ENCODE results near the gene COL1A2.

The COL1A2 gene

DNA sequence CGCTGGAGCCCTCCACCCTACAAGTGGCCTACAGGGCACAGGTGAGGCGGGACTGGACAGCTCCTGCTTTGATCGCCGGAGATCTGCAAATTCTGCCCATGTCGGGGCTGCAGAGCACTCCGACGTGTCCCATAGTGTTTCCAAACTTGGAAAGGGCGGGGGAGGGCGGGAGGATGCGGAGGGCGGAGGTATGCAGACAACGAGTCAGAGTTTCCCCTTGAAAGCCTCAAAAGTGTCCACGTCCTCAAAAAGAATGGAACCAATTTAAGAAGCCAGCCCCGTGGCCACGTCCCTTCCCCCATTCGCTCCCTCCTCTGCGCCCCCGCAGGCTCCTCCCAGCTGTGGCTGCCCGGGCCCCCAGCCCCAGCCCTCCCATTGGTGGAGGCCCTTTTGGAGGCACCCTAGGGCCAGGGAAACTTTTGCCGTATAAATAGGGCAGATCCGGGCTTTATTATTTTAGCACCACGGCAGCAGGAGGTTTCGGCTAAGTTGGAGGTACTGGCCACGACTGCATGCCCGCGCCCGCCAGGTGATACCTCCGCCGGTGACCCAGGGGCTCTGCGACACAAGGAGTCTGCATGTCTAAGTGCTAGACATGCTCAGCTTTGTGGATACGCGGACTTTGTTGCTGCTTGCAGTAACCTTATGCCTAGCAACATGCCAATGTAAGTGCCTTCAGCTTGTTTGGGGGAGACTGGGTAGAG, at the start of gene COL1A2:
TSS of gene COL1A2 (plus strand) at position 459 of the 704 bp plus-strand sequence. CDS start at position 596, 137 bp downstream.
- peak within 1 kb of the TSS; percentile 90 for H3K27ac ChIP-seq

DNA sequence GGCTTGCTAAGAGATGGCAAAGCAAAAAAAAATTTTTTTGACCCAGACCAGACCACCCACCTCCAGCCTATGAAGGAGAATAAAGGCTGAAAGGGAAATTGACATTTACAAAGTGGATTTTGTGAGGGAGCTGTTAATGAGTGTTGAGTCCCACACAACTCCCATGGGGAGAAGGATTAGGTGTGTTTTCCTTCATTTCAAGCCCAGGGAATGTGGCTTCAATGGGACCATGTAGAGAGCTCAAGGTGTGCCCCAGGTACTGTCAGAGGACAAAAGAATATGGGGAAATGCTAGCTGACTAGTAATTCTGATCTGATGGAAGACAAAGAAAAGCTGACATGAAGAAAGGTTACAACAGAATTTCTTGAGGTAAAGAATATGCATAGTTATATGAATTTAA, 48.8 kb upstream of the COL1A2 start:
- Histone ChIP-seq H3K36me3 (replicated peaks) (no peaks in the 10 kb centered on the region), H3K27ac (no peak overlapping the region), H3K27me3 (replicated peaks) (no peaks in the 10 kb centered on the region), H3K4me3 (ENCODE audit: low read depth, low read length) (no peak overlapping the region)
- TF ChIP-seq, protein P1, sequence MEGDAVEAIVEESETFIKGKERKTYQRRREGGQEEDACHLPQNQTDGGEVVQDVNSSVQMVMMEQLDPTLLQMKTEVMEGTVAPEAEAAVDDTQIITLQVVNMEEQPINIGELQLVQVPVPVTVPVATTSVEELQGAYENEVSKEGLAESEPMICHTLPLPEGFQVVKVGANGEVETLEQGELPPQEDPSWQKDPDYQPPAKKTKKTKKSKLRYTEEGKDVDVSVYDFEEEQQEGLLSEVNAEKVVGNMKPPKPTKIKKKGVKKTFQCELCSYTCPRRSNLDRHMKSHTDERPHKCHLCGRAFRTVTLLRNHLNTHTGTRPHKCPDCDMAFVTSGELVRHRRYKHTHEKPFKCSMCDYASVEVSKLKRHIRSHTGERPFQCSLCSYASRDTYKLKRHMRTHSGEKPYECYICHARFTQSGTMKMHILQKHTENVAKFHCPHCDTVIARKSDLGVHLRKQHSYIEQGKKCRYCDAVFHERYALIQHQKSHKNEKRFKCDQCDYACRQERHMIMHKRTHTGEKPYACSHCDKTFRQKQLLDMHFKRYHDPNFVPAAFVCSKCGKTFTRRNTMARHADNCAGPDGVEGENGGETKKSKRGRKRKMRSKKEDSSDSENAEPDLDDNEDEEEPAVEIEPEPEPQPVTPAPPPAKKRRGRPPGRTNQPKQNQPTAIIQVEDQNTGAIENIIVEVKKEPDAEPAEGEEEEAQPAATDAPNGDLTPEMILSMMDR (IDR thresholded peaks at IDR 0.05; ENCODE audit: low read depth, low read length, missing control alignments) = no peak
- in situ Hi-C loops (cut with HindIII; ENCODE audit: low pct_ligation_motif_present, low sequenced_read_pairs) = no loop called here
- DNase-seq = no peak

More for the DNA sequence above, at the start of gene COL1A2:
- Histone ChIP-seq H3K27me3 (replicated peaks) (no peaks in the 10 kb centered on the region), H3K4me3 (ENCODE audit: low read depth, low read length) (peak within 1 kb of the TSS; percentile 94), H3K36me3 (replicated peaks) (peaks cover 32% of the 10 kb centered on the region)
- TF ChIP-seq, protein P1 (IDR thresholded peaks at IDR 0.05; ENCODE audit: low read depth, low read length, missing control alignments) = no peak
- in situ Hi-C loops (cut with HindIII; ENCODE audit: low pct_ligation_motif_present, low sequenced_read_pairs) = no loop called here
- DNase-seq = peak; percentile 96

DNA sequence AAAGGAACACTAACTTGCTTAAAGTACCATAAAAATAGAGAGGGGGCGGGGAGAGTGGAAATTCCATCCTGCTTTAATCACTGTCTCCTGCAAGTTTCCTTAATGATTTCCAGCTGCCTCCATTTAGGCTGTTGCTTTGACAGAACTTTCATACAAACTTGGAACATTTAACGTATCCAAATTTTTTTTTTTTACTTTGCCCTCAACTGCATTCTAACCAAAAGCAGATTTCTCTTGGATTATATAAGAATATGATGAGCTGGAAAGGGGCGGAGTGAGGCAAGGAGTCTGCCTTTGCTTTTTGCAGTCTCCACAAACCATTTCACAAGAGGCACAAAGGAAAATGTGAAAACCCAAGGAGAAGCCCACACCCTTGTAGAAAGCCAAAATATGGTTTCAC, 46.6 kb upstream of the COL1A2 start:
- TF ChIP-seq, protein P1 (IDR thresholded peaks at IDR 0.05; ENCODE audit: low read depth, low read length, missing control alignments) = no peak
- Histone ChIP-seq H3K4me3 (ENCODE audit: low read depth, low read length) (no peak overlapping the region), H3K36me3 (replicated peaks) (no peaks in the 10 kb centered on the region), H3K27me3 (replicated peaks) (no peaks in the 10 kb centered on the region), H3K27ac (peak overlapping the region; percentile 53)
- DNase-seq = peak; percentile 54
- in situ Hi-C loops (cut with HindIII; ENCODE audit: low pct_ligation_motif_present, low sequenced_read_pairs) = no loop called here

DNA sequence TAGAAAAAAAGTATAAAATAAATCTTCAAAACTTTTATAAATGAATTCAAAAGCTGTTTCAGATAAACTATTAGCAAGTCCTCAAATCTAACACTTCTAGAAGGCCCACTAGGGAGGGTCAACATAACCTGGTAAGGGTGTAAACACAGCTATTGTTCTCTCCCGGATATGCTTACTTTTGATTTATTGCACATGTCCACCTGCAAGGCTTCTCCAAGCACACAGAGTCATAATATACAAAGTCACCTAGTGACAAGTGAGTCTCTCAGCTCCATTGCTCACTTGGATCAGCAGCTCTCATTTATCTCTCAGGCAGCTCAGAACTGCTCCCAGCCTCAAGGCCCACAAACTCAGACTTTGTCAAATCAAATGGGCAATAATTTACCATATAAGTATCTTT, 44.0 kb upstream of the COL1A2 start:
- no peak overlapping the region for H3K4me3 ChIP-seq (ENCODE audit: low read depth, low read length)
- in situ Hi-C loops (cut with HindIII; ENCODE audit: low pct_ligation_motif_present, low sequenced_read_pairs) = no loop called here
- H3K27me3 ChIP-seq (replicated peaks) = no peaks in the 10 kb centered on the region
- no peaks in the 10 kb centered on the region for H3K36me3 ChIP-seq (replicated peaks)
- TF ChIP-seq, protein P1 (IDR thresholded peaks at IDR 0.05; ENCODE audit: low read depth, low read length, missing control alignments) = no peak
- no peak overlapping the region for H3K27ac ChIP-seq
- DNase-seq = no peak

DNA sequence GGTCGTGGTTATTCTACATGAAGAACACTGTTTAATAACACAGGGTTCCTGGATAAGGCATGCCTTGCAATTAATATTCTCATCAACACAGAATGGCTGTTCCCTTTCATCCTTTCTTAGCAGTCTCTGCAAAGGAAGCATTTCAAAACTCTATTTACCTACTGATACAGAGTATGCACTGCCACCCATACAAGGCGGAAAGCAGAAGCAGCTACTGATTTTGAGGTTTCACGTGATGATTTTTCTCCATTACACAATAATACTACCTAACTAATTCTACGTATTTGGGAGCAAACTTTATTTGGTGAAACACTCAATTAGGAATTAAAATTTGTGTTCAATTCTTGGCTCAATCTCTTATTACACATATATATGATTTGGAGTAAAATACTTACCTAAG, 43.0 kb upstream of the COL1A2 start:
- H3K27ac ChIP-seq = no peak overlapping the region
- in situ Hi-C loops (cut with HindIII; ENCODE audit: low pct_ligation_motif_present, low sequenced_read_pairs) = no loop called here
- no peak overlapping the region for H3K4me3 ChIP-seq (ENCODE audit: low read depth, low read length)
- H3K27me3 ChIP-seq (replicated peaks) = no peaks in the 10 kb centered on the region
- no peaks in the 10 kb centered on the region for H3K36me3 ChIP-seq (replicated peaks)
- no peak for DNase-seq
- TF ChIP-seq, protein P1 (IDR thresholded peaks at IDR 0.05; ENCODE audit: low read depth, low read length, missing control alignments) = no peak

DNA sequence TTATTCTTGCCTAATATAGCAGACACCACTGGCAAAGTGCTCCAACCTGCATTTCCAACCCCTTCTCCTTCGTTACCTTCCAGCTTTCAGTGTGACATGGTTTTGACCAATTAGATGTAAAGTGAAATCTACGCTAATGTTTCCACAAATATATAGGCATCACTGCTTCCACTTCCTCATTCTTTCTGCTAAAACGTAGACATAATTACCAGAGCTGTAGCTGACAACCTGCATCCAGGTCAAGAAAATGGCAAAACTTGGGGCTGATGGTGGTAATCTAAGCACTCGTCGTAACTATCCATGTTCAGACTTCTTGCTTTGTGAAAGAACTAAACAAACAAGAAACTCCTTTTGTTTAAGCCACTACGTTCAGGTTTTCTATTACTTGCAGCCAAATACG, 41.8 kb upstream of the COL1A2 start:
- no peaks in the 10 kb centered on the region for H3K36me3 ChIP-seq (replicated peaks)
- no peaks in the 10 kb centered on the region for H3K27me3 ChIP-seq (replicated peaks)
- in situ Hi-C loops (cut with HindIII; ENCODE audit: low pct_ligation_motif_present, low sequenced_read_pairs) = no loop called here
- TF ChIP-seq, protein P1 (IDR thresholded peaks at IDR 0.05; ENCODE audit: low read depth, low read length, missing control alignments) = no peak
- H3K4me3 ChIP-seq (ENCODE audit: low read depth, low read length) = no peak overlapping the region
- no peak overlapping the region for H3K27ac ChIP-seq
- no peak for DNase-seq

Data from brain microvascular endothelial cell (primary cell).